Large intestine (tissue), 12 donors: ENCODE results near the gene SOD1. TPM values are rescaled to one million over a fixed set of nuclear protein-coding genes. Genes with fewer than 3 reads are reported as not detected.

Experiments
- DNase-seq, 2 donors: peaks; one replicate each; pipeline versions ENCODE4 v3.0.0 to v3.0.0-alpha.2; 2013
- H3K27ac ChIP-seq: one replicate; pipeline ENCODE4 v1.5.1; 2013; ENCODE audit warnings: low read length
- H3K27me3 ChIP-seq: 2 replicates; pipeline ENCODE4 v1.6.1; 2013; ENCODE audit warnings: low read length; ENCODE audit not compliant: control insufficient read depth, insufficient read depth
- H3K36me3 ChIP-seq: 2 replicates; pipeline ENCODE4 v1.6.1; 2013; ENCODE audit warnings: low read length; ENCODE audit not compliant: control insufficient read depth, insufficient read depth
- H3K4me1 ChIP-seq: one replicate; pipeline ENCODE4 v1.6.1; 2013; ENCODE audit warnings: low read length; ENCODE audit not compliant: control insufficient read depth, insufficient read depth
- H3K4me3 ChIP-seq: one replicate; pipeline ENCODE4 v1.5.1; 2013; ENCODE audit warnings: low read length
- H3K9me3 ChIP-seq: one replicate; pipeline ENCODE4 v1.6.1; 2013; ENCODE audit warnings: mild to moderate bottlenecking, low read depth, low read length, moderate library complexity; ENCODE audit not compliant: control insufficient read depth
- WGBS: methylation state at CpG from one replicate; pipeline ENCODE4 v1.1.5; 2013; ENCODE audit warnings: low lambda C conversion rate; ENCODE audit not compliant: insufficient coverage; 5-methylcytosine and 5-hydroxymethylcytosine counted together
- long read RNA-seq, 11 donors: transcript quantifications; one replicate each; lab custom pipeline, GENCODE V29; 2026
- polyA plus RNA-seq: library from polyadenylated mRNA; unstranded; fragments of 120-200 nt; gene quantifications from one replicate; pipeline ENCODE4 v1.2.1, GENCODE V29; 2013

Gene SOD1
- polyA plus RNA-seq, result 184 TPM
- long read RNA-seq, donor 1, transcript SOD1-201 (5 exons, 966 nt), result major isoform, 73 of 81 reads
- long read RNA-seq, donor 1, partial matches to known transcripts, result 0 of 81 reads
- long read RNA-seq, donor 1, other reads (novel, unspliced or antisense), result 8 of 81 reads
- long read RNA-seq, donor 2, transcript SOD1-201 (5 exons, 966 nt), result major isoform, 173 of 229 reads
- long read RNA-seq, donor 2, partial matches to known transcripts, result 40 of 229 reads
- long read RNA-seq, donor 2, other reads (novel, unspliced or antisense), result 15 of 229 reads
- long read RNA-seq, donor 3, transcript SOD1-201 (5 exons, 966 nt), result major isoform, 187 of 276 reads
- long read RNA-seq, donor 3, partial matches to known transcripts, result 72 of 276 reads
- long read RNA-seq, donor 3, other reads (novel, unspliced or antisense), result 14 of 276 reads
- long read RNA-seq, donor 4, transcript SOD1-201 (5 exons, 966 nt), result major isoform, 22 of 22 reads
- long read RNA-seq, donor 4, partial matches to known transcripts, result 0 of 22 reads
- long read RNA-seq, donor 4, other reads (novel, unspliced or antisense), result 0 of 22 reads
- long read RNA-seq, donor 5, transcript SOD1-201 (5 exons, 966 nt), result major isoform, 90 of 90 reads
- long read RNA-seq, donor 5, partial matches to known transcripts, result 0 of 90 reads
- long read RNA-seq, donor 5, other reads (novel, unspliced or antisense), result 0 of 90 reads
- long read RNA-seq, donor 6, transcript SOD1-201 (5 exons, 966 nt), result major isoform, 137 of 193 reads
- long read RNA-seq, donor 6, partial matches to known transcripts, result 39 of 193 reads
- long read RNA-seq, donor 6, other reads (novel, unspliced or antisense), result 17 of 193 reads
- long read RNA-seq, donor 7, transcript SOD1-201 (5 exons, 966 nt), result major isoform, 99 of 143 reads
- long read RNA-seq, donor 7, partial matches to known transcripts, result 37 of 143 reads
- long read RNA-seq, donor 7, other reads (novel, unspliced or antisense), result 7 of 143 reads
- long read RNA-seq, donor 8, transcript SOD1-201 (5 exons, 966 nt), result major isoform, 219 of 302 reads
- long read RNA-seq, donor 8, partial matches to known transcripts, result 57 of 302 reads
- long read RNA-seq, donor 8, other reads (novel, unspliced or antisense), result 26 of 302 reads
- long read RNA-seq, donor 9, transcript SOD1-201 (5 exons, 966 nt), result major isoform, 177 of 231 reads
- long read RNA-seq, donor 9, partial matches to known transcripts, result 41 of 231 reads
- long read RNA-seq, donor 9, other reads (novel, unspliced or antisense), result 12 of 231 reads
- long read RNA-seq, donor 10, transcript SOD1-201 (5 exons, 966 nt), result major isoform, 168 of 220 reads
- long read RNA-seq, donor 10, partial matches to known transcripts, result 38 of 220 reads
- long read RNA-seq, donor 10, other reads (novel, unspliced or antisense), result 14 of 220 reads
- long read RNA-seq, donor 11, transcript SOD1-201 (5 exons, 966 nt), result major isoform, 123 of 169 reads
- long read RNA-seq, donor 11, partial matches to known transcripts, result 40 of 169 reads
- long read RNA-seq, donor 11, other reads (novel, unspliced or antisense), result 6 of 169 reads

- WGBS, result no CpG with 5 or more reads among the region's 87 CpGs
- peak; percentile 91 to 94 for DNase-seq
- no peak within 1 kb of the TSS for H3K27ac ChIP-seq
- peaks cover 11% of the 10 kb centered on the region for H3K36me3 ChIP-seq
- H3K4me3 ChIP-seq, result peak within 1 kb of the TSS; percentile 72
- no peaks in the 10 kb centered on the region for H3K27me3 ChIP-seq
- no peaks in the 10 kb centered on the region for H3K4me1 ChIP-seq
- H3K9me3 ChIP-seq, result no peaks in the 10 kb centered on the region
These were observed at the start of gene SOD1 for GRCh38 chr21:31659536-31660258. SOD1 (plus strand) TSS chr21:31659693; CDS start chr21:31659770, 77 bp downstream.

- peaks cover 4% of the 10 kb centered on the region for H3K27me3 ChIP-seq
- WGBS, result no CpG with 5 or more reads among the region's 7 CpGs
- no peaks in the 10 kb centered on the region for H3K9me3 ChIP-seq
- no peak for DNase-seq
- H3K36me3 ChIP-seq, result no peaks in the 10 kb centered on the region
- H3K27ac ChIP-seq, result no peak overlapping the region
- H3K4me3 ChIP-seq, result no peak overlapping the region
- no peaks in the 10 kb centered on the region for H3K4me1 ChIP-seq
These were observed 48.0 kb upstream of the SOD1 start for GRCh38 chr21:31611445-31611844.

- Histone ChIP-seq H3K27ac (no peak overlapping the region), H3K4me3 (no peak overlapping the region), H3K36me3 (no peaks in the 10 kb centered on the region), H3K27me3 (peaks cover 4% of the 10 kb centered on the region), H3K9me3 (no peaks in the 10 kb centered on the region), H3K4me1 (no peaks in the 10 kb centered on the region)
- WGBS, result 100% methylated on average over 1 of the region's 22 CpGs
- no peak for DNase-seq
These were observed 46.4 kb upstream of the SOD1 start for GRCh38 chr21:31612894-31613785.

- no peaks in the 10 kb centered on the region for H3K36me3 ChIP-seq
- no peaks in the 10 kb centered on the region for H3K4me1 ChIP-seq
- no CpG with 5 or more reads among the region's 1 CpG for WGBS
- peaks cover 4% of the 10 kb centered on the region for H3K27me3 ChIP-seq
- H3K27ac ChIP-seq, result no peak overlapping the region
- DNase-seq, result no peak
- H3K4me3 ChIP-seq, result no peak overlapping the region
- no peaks in the 10 kb centered on the region for H3K9me3 ChIP-seq
These were observed 44.8 kb upstream of the SOD1 start for GRCh38 chr21:31614705-31615104.

GRCh38 chr21:31616216-31616615 is 43.3 kb upstream of the SOD1 start:
- 100% methylated on average over 1 of the region's 9 CpGs for WGBS
- Histone ChIP-seq H3K36me3 (no peaks in the 10 kb centered on the region), H3K27me3 (peaks cover 4% of the 10 kb centered on the region), H3K4me1 (no peaks in the 10 kb centered on the region), H3K27ac (no peak overlapping the region), H3K9me3 (no peaks in the 10 kb centered on the region), H3K4me3 (no peak overlapping the region)
- DNase-seq, result no peak

GRCh38 chr21:31618696-31619430 is 40.6 kb upstream of the SOD1 start:
- no peaks in the 10 kb centered on the region for H3K4me1 ChIP-seq
- H3K36me3 ChIP-seq, result no peaks in the 10 kb centered on the region
- H3K27me3 ChIP-seq, result no peaks in the 10 kb centered on the region
- no peaks in the 10 kb centered on the region for H3K9me3 ChIP-seq
- no CpG with 5 or more reads among the region's 2 CpGs for WGBS
- DNase-seq, result no peak
- H3K27ac ChIP-seq, result no peak overlapping the region
- no peak overlapping the region for H3K4me3 ChIP-seq

GRCh38 chr21:31622397-31622796 is 37.1 kb upstream of the SOD1 start:
- Histone ChIP-seq H3K27me3 (no peaks in the 10 kb centered on the region), H3K4me1 (no peaks in the 10 kb centered on the region), H3K4me3 (no peak overlapping the region), H3K27ac (no peak overlapping the region), H3K36me3 (no peaks in the 10 kb centered on the region), H3K9me3 (no peaks in the 10 kb centered on the region)
- 100% methylated on average over 1 of the region's 3 CpGs for WGBS
- no peak for DNase-seq

- no peaks in the 10 kb centered on the region for H3K4me1 ChIP-seq
- no peaks in the 10 kb centered on the region for H3K9me3 ChIP-seq
- H3K27ac ChIP-seq, result no peak overlapping the region
- no peaks in the 10 kb centered on the region for H3K36me3 ChIP-seq
- WGBS, result 75% methylated on average over 2 of the region's 6 CpGs
- no peaks in the 10 kb centered on the region for H3K27me3 ChIP-seq
- no peak overlapping the region for H3K4me3 ChIP-seq
- DNase-seq, result no peak
These were observed 35.8 kb upstream of the SOD1 start for GRCh38 chr21:31623664-31624063.
